Chondrocyte (in vitro differentiated cells): ENCODE measurements around the gene KAZN. TPM values are rescaled to one million over a fixed set of nuclear protein-coding genes. Genes with fewer than 3 reads are reported as not detected.

Source experiments
- DNase-seq: peaks from one replicate; pipeline ENCODE4 v3.0.0; 2021; ENCODE audit warnings: mixed read lengths, low spot score
- H3K27ac Mint-ChIP-seq: one replicate; pipeline ENCODE4 v1.8.0; 2021; ENCODE audit warnings: mild to moderate bottlenecking, moderate library complexity, mixed read lengths; ENCODE audit not compliant: unreplicated experiment
- H3K27me3 Mint-ChIP-seq: 2 replicates; pipeline ENCODE4 v1.8.0; 2021; ENCODE audit warnings: low read depth, mixed read lengths
- H3K36me3 Mint-ChIP-seq: 2 replicates; pipeline ENCODE4 v1.8.0; 2021; ENCODE audit warnings: low read depth, mixed read lengths
- H3K4me1 Mint-ChIP-seq: 2 replicates; pipeline ENCODE4 v1.8.0; 2021; ENCODE audit warnings: low read depth, mild to moderate bottlenecking, mixed read lengths
- H3K4me3 Mint-ChIP-seq: one replicate; pipeline ENCODE4 v1.8.0; 2021; ENCODE audit warnings: mild to moderate bottlenecking, moderate library complexity, mixed read lengths; ENCODE audit not compliant: unreplicated experiment
- H3K9me3 Mint-ChIP-seq: 2 replicates; pipeline ENCODE4 v1.8.0; 2021; ENCODE audit warnings: low read depth, mixed read lengths
- CTCF ChIP-seq: fragments of 200-600 bp; sonication (generic); IDR thresholded peaks from 2 replicates; pipeline ENCODE4 v1.5.0; 2021; ENCODE audit warnings: antibody characterized with exemption, mild to moderate bottlenecking, moderate library complexity
- total RNA-seq: library from RNA; stranded (reverse); gene quantifications from 3 replicates; pipeline ENCODE4 v1.2.1, GENCODE V29; 2021

The KAZN gene
- total RNA-seq, 1 donor from 2014 or later = 29.6 TPM

GRCh38 chr1:14649976-14650375, 51.5 kb downstream of the KAZN start:
- Mint-ChIP-seq H3K27ac (no peak overlapping the region), H3K27me3 (peaks cover 3% of the 10 kb centered on the region), H3K4me3 (no peak overlapping the region), H3K9me3 (peaks cover 9% of the 10 kb centered on the region), H3K36me3 (peaks cover 1% of the 10 kb centered on the region), H3K4me1 (no peaks in the 10 kb centered on the region)
- no peak for TF ChIP-seq CTCF
- no peak for DNase-seq

DNA sequence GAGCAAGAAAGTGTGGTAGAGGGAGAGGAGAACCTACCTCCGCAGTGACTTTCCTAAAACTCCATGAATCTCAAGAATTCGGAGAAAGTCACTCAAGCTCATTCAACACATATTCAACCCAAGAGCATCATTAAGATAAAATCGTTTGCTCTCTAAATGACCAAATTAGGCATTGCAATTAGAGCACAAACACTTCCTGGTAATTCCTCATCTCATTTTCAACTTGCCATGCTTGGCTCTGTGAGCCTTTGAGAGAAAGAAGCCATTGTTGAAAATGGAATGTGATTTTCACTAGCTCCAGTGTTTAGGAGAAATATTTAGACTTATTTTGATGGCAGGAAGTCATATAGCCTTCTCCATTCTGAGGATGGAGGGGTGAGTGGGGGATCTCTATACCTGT, 52.5 kb downstream of the KAZN start:
- TF ChIP-seq CTCF = no peak
- H3K4me1 Mint-ChIP-seq = no peaks in the 10 kb centered on the region
- H3K27me3 Mint-ChIP-seq = peaks cover 3% of the 10 kb centered on the region
- no peaks in the 10 kb centered on the region for H3K36me3 Mint-ChIP-seq
- H3K9me3 Mint-ChIP-seq = no peaks in the 10 kb centered on the region
- DNase-seq = no peak
- H3K27ac Mint-ChIP-seq = no peak overlapping the region
- no peak overlapping the region for H3K4me3 Mint-ChIP-seq

- no peak overlapping the region for H3K4me3 Mint-ChIP-seq
- no peaks in the 10 kb centered on the region for H3K4me1 Mint-ChIP-seq
- H3K27me3 Mint-ChIP-seq = peaks cover 7% of the 10 kb centered on the region
- no peak overlapping the region for H3K27ac Mint-ChIP-seq
- no peaks in the 10 kb centered on the region for H3K9me3 Mint-ChIP-seq
- no peak for DNase-seq
- TF ChIP-seq CTCF = no peak
- no peaks in the 10 kb centered on the region for H3K36me3 Mint-ChIP-seq
Measured at GRCh38 chr1:14652840-14653239, 54.4 kb downstream of the KAZN start.

GRCh38 chr1:14653461-14653960, 55.0 kb downstream of the KAZN start:
- H3K9me3 Mint-ChIP-seq = no peaks in the 10 kb centered on the region
- TF ChIP-seq CTCF = no peak

DNA sequence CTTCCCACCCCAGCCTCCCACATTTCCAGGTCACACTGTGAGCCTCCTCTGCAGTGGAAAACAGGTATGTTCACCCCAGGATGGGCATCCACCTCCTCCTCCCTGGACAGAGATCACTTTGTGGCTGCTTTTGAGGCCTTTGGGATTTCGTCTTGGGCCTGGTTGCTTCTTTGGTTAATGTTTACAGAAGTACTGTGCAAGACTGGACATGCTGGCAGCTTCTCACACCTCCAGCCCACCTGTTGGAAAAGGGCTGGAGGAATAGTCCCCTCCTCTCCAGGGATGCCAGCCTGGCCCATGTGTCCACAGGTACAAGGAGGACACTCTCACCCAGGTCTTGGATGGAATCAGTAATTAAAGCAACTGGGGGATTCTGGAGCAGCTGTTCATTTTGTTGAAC, 56.1 kb downstream of the KAZN start:
- Mint-ChIP-seq H3K4me1 (no peaks in the 10 kb centered on the region), H3K36me3 (no peaks in the 10 kb centered on the region), H3K9me3 (no peaks in the 10 kb centered on the region), H3K27me3 (peaks cover 8% of the 10 kb centered on the region), H3K4me3 (no peak overlapping the region), H3K27ac (no peak overlapping the region)
- no peak for TF ChIP-seq CTCF
- no peak for DNase-seq

More at GRCh38 chr1:14653461-14653960, 55.0 kb downstream of the KAZN start:
- Mint-ChIP-seq H3K27ac (no peak overlapping the region), H3K4me1 (no peaks in the 10 kb centered on the region), H3K36me3 (no peaks in the 10 kb centered on the region), H3K4me3 (no peak overlapping the region), H3K27me3 (peaks cover 8% of the 10 kb centered on the region)
- no peak for DNase-seq
